ENCODE results near the gene HOXB8. TPM values are rescaled to one million over a fixed set of nuclear protein-coding genes. Genes with fewer than 3 reads are reported as not detected.

HOXB8 gene
- total RNA-seq, 2 donors from 2014 or later = 0.09 to 0.97 TPM

- H3K9me3 ChIP-seq = no peaks in the 10 kb centered on the region
- WGBS = 28% methylated on average over 37 of the region's 37 CpGs
- H3K27me3 ChIP-seq (replicated peaks; ENCODE audit: insufficient read depth) = peaks cover 39% of the 10 kb centered on the region
- H3K4me3 ChIP-seq = no peak overlapping the region
- intact Hi-C loops (cut with DNase I) = no loop called here
- no peaks in the 10 kb centered on the region for H3K36me3 ChIP-seq
- no peak for TF ChIP-seq POLR2AphosphoS5 (IDR thresholded peaks at IDR 0.05)
- peak; percentile 41 to 83 (median 68) for TF ChIP-seq CTCF (IDR thresholded peaks at IDR 0.05)
- no peak for TF ChIP-seq POLR2A (IDR thresholded peaks at IDR 0.05)
- DNase-seq (ENCODE audit: low spot score) = peak; percentile 20
- no peaks in the 10 kb centered on the region for H3K4me1 ChIP-seq (replicated peaks)
- H3K27ac ChIP-seq = no peak overlapping the region
These were observed 21.1 kb downstream of the HOXB8 start for GRCh38 chr17:48593840-48594537.

GRCh38 chr17:48593126-48593829, 21.8 kb downstream of the HOXB8 start, which contains the start of gene HOXB5:
Gene HOXB5, minus strand, starts transcription at chr17:48593779. Its CDS starts 97 bp downstream, at chr17:48593682.
- H3K27me3 ChIP-seq (replicated peaks; ENCODE audit: insufficient read depth) = peaks cover 39% of the 10 kb centered on the region
- no peak within 1 kb of the TSS for H3K27ac ChIP-seq
- H3K36me3 ChIP-seq = no peaks in the 10 kb centered on the region
- DNase-seq (ENCODE audit: low spot score) = no peak
- H3K4me3 ChIP-seq = no peak within 1 kb of the TSS
- no peak for TF ChIP-seq CTCF (IDR thresholded peaks at IDR 0.05)
- no peaks in the 10 kb centered on the region for H3K4me1 ChIP-seq (replicated peaks)
- intact Hi-C loops (cut with DNase I) = no loop called here
- no peaks in the 10 kb centered on the region for H3K9me3 ChIP-seq
- 47% methylated on average over 50 of the region's 50 CpGs for WGBS

- no peaks in the 10 kb centered on the region for H3K36me3 ChIP-seq
- no peaks in the 10 kb centered on the region for H3K4me1 ChIP-seq (replicated peaks)
- H3K27me3 ChIP-seq (replicated peaks; ENCODE audit: insufficient read depth) = peaks cover 39% of the 10 kb centered on the region
- TF ChIP-seq CTCF (IDR thresholded peaks at IDR 0.05) (no peak), POLR2A (IDR thresholded peaks at IDR 0.05) (no peak), POLR2AphosphoS5 (IDR thresholded peaks at IDR 0.05) (no peak)
- 47% methylated on average over 14 of the region's 14 CpGs for WGBS
- DNase-seq (ENCODE audit: low spot score) = no peak
- no peaks in the 10 kb centered on the region for H3K9me3 ChIP-seq
- intact Hi-C loops (cut with DNase I) = no loop called here
- H3K27ac ChIP-seq = no peak overlapping the region
- no peak overlapping the region for H3K4me3 ChIP-seq
These were observed 22.5 kb downstream of the HOXB8 start for GRCh38 chr17:48592577-48592976.

- Histone ChIP-seq H3K27ac (no peak overlapping the region), H3K9me3 (no peaks in the 10 kb centered on the region), H3K4me1 (replicated peaks) (no peaks in the 10 kb centered on the region), H3K4me3 (no peak overlapping the region), H3K36me3 (no peaks in the 10 kb centered on the region), H3K27me3 (replicated peaks; ENCODE audit: insufficient read depth) (peaks cover 37% of the 10 kb centered on the region)
- 52% methylated on average over 33 of the region's 33 CpGs for WGBS
- TF ChIP-seq POLR2AphosphoS5 (IDR thresholded peaks at IDR 0.05) = no peak
- no peak for TF ChIP-seq POLR2A (IDR thresholded peaks at IDR 0.05)
- no peak for TF ChIP-seq CTCF (IDR thresholded peaks at IDR 0.05)
- intact Hi-C loops (cut with DNase I) = no loop called here
- no peak for DNase-seq (ENCODE audit: low spot score)
These were observed 23.0 kb downstream of the HOXB8 start for GRCh38 chr17:48592057-48592514.

All from prostate gland (tissue), 2 donors.